Measurements from ENCODE around the gene TLE5. TPM values are rescaled to one million over a fixed set of nuclear protein-coding genes. Genes with fewer than 3 reads are reported as not detected.

Gene TLE5
- total and polyA plus RNA-seq, 2 donors (not counting 3 experiments of a cell fraction or from before 2014, with no cell fraction given) = 393 to 574 TPM

- Histone ChIP-seq H3K27ac (ENCODE audit: insufficient read depth, low read depth, low read length) (no peak overlapping the region), H3K9me3 (replicated peaks; ENCODE audit: control insufficient read depth, insufficient read depth, low read length) (no peaks in the 10 kb centered on the region), H3K4me1 (ENCODE audit: control insufficient read depth, extremely low read depth, insufficient read depth, low read length) (no peaks in the 10 kb centered on the region), H4K20me1 (replicated peaks; ENCODE audit: control insufficient read depth, extremely low read depth, insufficient read depth, low read length) (no peaks in the 10 kb centered on the region), H3K4me2 (ENCODE audit: insufficient read depth, low read length) (no peak overlapping the region), H3K9me1 (replicated peaks; ENCODE audit: control insufficient read depth, extremely low read depth, insufficient read depth, low read length) (no peaks in the 10 kb centered on the region), H2AFZ (ENCODE audit: low read depth, low read length) (peak overlapping the region; percentile 7), H3K79me2 (ENCODE audit: control insufficient read depth, insufficient read depth, low read length) (no peaks in the 10 kb centered on the region), H3K9ac (replicated peaks; ENCODE audit: extremely low read depth, insufficient read depth, low read length) (no peak overlapping the region), H3K4me3 (replicated peaks in 1 of 3; ENCODE audit: insufficient read depth in 1 of 3, low read depth in 1 of 3, low read length in 3 of 3) (no peak overlapping the region), H3K27me3 (ENCODE audit: control insufficient read depth in 2 of 2, insufficient read depth in 2 of 2, low read length in 2 of 2) (no peaks in the 10 kb centered on the region), H3K36me3 (ENCODE audit: control insufficient read depth in 2 of 2, extremely low read depth in 1 of 2, insufficient read depth in 2 of 2, low read length in 2 of 2) (no peaks in the 10 kb centered on the region)
- TF ChIP-seq MYC (IDR thresholded peaks at IDR 0.05; ENCODE audit: low read depth, low read length) = no peak
- TF ChIP-seq FOS (IDR thresholded peaks at IDR 0.05; ENCODE audit: borderline replicate concordance, insufficient read depth, low read length) = no peak
- no peak for TF ChIP-seq EZH2 (IDR thresholded peaks at IDR 0.05; ENCODE audit: borderline replicate concordance, low read depth, low read length, severe bottlenecking)
- TF ChIP-seq JUN (IDR thresholded peaks at IDR 0.05; ENCODE audit: borderline replicate concordance, insufficient read depth, insufficient read length, low read depth) = no peak
- no peak for TF ChIP-seq GATA2 (IDR thresholded peaks at IDR 0.05; ENCODE audit: insufficient read depth, insufficient read length, low read depth, low read length)
- no peak for TF ChIP-seq POLR2A (IDR thresholded peaks at IDR 0.05; ENCODE audit: low read depth, low read length)
- TF ChIP-seq POLR2AphosphoS5 (IDR thresholded peaks at IDR 0.05; ENCODE audit: insufficient read depth, low read depth, low read length) = no peak
- TF ChIP-seq MAX (IDR thresholded peaks at IDR 0.05; ENCODE audit: insufficient read depth, insufficient read length) = no peak
- TF ChIP-seq, protein P1, sequence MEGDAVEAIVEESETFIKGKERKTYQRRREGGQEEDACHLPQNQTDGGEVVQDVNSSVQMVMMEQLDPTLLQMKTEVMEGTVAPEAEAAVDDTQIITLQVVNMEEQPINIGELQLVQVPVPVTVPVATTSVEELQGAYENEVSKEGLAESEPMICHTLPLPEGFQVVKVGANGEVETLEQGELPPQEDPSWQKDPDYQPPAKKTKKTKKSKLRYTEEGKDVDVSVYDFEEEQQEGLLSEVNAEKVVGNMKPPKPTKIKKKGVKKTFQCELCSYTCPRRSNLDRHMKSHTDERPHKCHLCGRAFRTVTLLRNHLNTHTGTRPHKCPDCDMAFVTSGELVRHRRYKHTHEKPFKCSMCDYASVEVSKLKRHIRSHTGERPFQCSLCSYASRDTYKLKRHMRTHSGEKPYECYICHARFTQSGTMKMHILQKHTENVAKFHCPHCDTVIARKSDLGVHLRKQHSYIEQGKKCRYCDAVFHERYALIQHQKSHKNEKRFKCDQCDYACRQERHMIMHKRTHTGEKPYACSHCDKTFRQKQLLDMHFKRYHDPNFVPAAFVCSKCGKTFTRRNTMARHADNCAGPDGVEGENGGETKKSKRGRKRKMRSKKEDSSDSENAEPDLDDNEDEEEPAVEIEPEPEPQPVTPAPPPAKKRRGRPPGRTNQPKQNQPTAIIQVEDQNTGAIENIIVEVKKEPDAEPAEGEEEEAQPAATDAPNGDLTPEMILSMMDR (IDR thresholded peaks at IDR 0.05; ENCODE audit: extremely low read depth in 1 of 2, insufficient read depth in 1 of 2, low read depth in 1 of 2, low read length in 2 of 2) = no peak
- DNase-seq (ENCODE audit: low read depth, low spot score) (peak; percentile 35), FAIRE-seq (no peak)
- no TSS peak for BruUV-seq (replicated peaks)
- dilution Hi-C loops (cut with MboI; ENCODE audit: extremely low pct_ligation_motif_present, low sequenced_read_pairs) = no loop called here
- intact Hi-C loops (cut with micrococcal nuclease) = no loop called here
- ChIA-PET CTCF (interaction anchor here (0.7 to 4.2 kb wide), 7 partner anchors 18 to 129 kb away, joined by 3 to 40 read pairs (median 4); no protein-coding TSS in a partner anchor), POLR2A (interaction anchor here (1.3 kb wide), 1 partner anchor 24 kb away, joined by 3 read pairs; no protein-coding TSS in a partner anchor)
Measured at GRCh38 chr19:3080286-3080685, 18.0 kb upstream of the TLE5 start.

All from endothelial cell of umbilical vein (primary cell).